HG02763 (cell line): ENCODE results near the gene GDF3.
"Not testable (repeated sequence)": the region's sequence is repeated elsewhere in the genome, so short reads cannot be mapped to it uniquely, and the experiment has no call there.

Experiments
- ATAC-seq: cut with Tn5 transposase; IDR thresholded peaks from one replicate; pipeline ENCODE4 v1.9.1; 2021; ENCODE audit warnings: mild to moderate bottlenecking, moderate library complexity; ENCODE audit not compliant: unreplicated experiment

GDF3 gene

GRCh38 chr12:7695566-7696197, at the start of gene GDF3:
TSS of gene GDF3 (minus strand) at chr12:7695775. CDS start at chr12:7695728, 47 bp downstream.
- ATAC-seq: no peak

DNA sequence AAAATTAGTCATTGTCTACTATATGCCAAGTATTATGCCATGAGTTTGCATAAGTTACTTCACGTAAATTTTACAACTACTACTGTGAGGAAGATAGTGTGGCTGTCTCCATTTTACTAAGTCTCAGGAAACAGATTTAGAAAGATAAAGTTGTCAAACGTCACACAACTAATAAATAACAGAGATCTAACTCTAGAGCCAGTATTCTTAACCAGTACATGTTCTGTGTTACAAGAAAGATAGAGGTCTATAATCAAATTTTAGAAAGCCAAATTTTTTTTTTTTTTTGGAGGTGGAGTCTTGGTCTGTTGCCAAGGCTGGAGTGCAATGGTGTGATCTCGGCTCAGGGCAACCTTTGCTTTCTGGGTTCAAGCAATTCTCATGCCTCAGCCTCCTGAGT, 37.4 kb upstream of the GDF3 start:
- no peak for ATAC-seq

GRCh38 chr12:7731486-7731885, 35.9 kb upstream of the GDF3 start:
- ATAC-seq: no peak

- not testable (repeated sequence) for ATAC-seq
These were observed 35.4 kb upstream of the GDF3 start for GRCh38 chr12:7730984-7731383.

- no peak for ATAC-seq
These were observed 34.2 kb upstream of the GDF3 start for GRCh38 chr12:7729746-7730145.

GRCh38 chr12:7723926-7724325, 28.4 kb upstream of the GDF3 start:
- ATAC-seq: no peak

DNA sequence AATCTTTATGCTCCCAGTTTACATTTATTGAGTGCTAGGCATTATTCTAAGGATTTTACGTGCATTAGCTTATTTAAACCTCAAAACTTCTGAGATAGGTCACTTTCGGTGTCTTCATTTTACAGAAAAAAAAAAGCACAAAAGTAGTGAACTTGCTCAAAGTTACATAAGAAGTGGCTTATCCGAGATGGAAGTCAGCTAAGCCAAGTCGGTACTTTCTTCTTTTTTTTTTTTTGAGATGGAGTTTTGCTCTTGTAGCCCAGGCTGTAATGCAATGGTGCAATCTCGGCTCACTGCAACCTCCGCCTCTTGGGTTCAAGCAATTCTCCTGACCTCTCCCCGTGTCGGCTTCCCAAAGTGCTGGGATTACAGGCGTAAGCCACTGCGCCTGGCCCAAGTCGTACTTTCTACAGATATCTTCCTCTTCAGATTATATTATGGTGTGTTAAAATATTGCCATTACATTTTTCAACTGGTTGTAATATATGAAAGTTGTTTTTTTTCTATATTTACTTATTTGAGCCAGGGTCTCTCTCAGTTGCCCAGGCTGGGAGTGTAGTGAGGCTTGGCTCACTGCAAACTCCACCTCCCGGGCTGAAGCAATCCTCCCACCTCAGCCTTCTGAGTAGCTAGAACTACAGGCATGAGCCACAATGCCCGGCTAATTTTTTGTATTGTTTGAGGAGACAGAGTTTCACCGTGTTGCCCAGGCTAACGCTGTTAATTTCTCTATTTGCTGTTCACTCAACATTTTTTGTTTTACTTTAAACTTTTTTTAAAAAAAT, 24.6 kb upstream of the GDF3 start:
- no peak for ATAC-seq

- ATAC-seq: no peak
These were observed 20.8 kb upstream of the GDF3 start for GRCh38 chr12:7716381-7716780.

- ATAC-seq: no peak
These were observed 17.4 kb upstream of the GDF3 start for GRCh38 chr12:7712841-7713442.

GRCh38 chr12:7711133-7711532, 15.6 kb upstream of the GDF3 start, which contains the start of gene DPPA3:
TSS of gene DPPA3 (plus strand) at chr12:7711433. CDS start at chr12:7711571, 138 bp downstream.
- ATAC-seq: no peak

DNA sequence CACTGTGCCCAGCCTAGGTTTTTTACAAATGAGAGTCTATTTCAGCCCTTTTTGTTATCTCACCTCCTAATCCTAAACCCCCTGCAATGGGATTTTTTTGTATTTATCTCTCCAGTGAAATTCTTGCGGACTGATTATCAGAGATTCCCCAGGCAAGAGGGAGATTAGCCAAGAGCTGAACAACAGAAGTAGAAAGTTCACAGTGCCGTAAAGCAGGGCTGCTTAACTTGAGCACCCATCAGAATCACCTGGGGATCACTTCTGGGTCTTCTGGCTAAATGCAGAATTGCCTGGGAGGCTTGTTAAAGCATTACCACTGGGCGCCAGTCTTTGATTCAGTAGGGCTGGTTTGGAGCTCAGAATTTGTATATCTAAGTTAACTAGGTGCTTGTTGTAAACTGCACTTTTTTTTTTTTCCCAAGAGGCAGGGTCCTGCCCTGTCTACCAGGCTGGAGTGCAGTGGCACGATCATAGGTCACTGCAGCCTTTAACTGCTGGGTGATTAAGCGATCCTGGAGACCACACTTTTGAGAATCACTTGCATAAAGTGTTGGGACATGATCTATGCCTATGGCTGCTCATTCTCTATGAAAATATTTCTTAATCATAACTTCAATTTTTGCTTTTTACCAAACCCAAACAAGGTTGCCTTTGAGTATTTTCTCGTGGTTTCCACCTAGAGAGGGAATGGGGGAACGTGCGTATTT, 14.5 kb upstream of the GDF3 start:
- no peak for ATAC-seq

- ATAC-seq: no peak
These were observed 10.3 kb upstream of the GDF3 start for GRCh38 chr12:7705846-7706245.

- ATAC-seq: no peak
These were observed 376 bp downstream of the GDF3 start for GRCh38 chr12:7695237-7695560.

- no peak for ATAC-seq
These were observed 879 bp downstream of the GDF3 start for GRCh38 chr12:7694556-7695236.

DNA sequence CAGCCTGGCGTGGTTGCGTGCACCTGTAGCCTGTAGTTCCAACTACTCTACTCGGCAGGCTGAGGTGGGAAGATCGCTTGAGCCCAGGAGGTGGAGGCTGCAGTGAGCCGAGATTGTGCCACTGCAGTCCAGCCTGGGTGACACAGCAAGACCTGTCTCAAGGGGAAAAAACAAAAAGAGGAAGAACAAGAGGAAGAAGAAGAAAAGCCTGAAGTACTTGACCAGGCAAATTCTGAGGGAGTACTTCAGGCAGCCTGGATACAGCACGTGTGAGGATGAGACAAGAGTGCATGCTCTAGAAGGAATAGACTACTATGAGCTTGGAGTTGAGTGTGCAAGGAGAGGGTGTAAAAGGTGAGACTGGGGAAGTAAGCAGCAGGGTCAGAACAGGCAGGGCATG, 1.8 kb downstream of the GDF3 start:
- no peak for ATAC-seq

DNA sequence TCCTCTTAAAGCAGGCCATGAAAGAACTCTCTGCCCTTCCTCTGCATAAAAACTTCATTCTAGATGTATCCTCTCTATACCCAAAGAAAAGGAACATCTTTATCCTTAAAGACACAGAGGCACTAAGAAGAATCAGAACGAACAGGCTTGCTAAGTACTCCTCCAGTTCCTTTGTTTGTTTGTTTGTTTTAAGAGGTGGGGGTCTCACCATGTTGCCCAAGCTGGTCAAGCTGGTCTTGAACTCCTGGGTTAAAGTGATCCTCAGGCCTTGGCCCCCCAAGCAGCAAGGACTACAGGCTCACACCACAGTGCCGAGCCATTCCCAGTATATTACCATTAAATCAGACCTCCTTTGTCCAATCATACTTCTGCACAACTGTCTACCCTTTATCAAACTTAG, 14.0 kb downstream of the GDF3 start:
- no peak for ATAC-seq

DNA sequence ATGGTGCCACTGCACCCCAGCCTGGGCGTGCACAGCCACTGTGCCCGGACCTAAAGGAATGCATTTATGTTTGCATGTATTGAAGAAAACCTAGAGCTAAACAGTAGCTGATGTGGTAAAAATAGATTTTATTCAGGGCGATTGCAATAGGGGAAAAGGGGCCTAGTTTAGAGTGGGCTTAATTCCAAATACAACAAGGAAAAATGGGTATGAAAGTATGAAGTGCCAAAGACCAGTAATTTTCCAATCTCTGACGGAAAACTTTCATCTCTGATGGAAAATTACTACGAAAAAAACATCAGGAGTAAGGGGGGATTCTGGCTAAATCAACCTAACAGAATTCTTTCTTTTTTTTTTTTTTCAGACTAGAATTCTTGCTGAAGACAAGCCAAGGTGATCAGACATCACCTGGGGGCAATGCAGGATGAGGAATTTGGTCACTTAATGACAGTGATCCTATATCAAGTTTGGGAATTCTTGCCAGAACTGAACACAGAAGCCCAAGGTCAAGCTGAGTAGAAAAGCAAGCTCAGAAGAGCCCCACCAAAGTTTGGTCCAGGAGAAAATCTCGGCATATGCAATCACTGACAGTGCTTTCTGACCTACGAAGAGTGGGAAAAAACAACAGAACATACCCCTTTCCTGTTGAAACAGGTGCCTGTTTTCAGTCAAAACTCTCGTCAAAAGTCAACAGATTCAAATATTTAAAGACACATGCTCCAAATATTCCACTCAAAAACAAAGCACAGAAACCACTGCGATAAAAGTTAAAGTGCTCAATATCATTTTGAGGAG, 16.1 kb downstream of the GDF3 start:
- ATAC-seq: no peak

GRCh38 chr12:7678744-7679143, 16.8 kb downstream of the GDF3 start:
- ATAC-seq: no peak

GRCh38 chr12:7677432-7677888, 18.1 kb downstream of the GDF3 start:
- ATAC-seq: not testable (repeated sequence)

DNA sequence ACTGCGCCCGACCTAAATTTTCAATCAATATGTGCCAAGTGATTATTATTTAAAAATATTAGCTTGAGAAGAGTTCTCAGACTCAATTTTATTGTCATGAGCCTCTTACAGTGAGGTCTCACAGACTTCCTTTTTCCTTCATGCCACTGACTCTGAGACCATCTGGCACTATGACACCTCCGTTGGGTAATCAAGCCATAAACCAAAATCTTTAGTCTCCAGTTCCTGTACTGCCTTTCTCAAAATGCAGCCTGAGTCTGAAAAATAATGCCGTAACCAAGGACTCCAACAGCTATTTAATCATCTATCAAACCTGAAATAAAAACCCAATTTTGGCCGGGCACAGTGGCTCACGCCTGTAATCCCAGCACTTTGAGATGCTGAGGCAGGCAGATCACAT, 20.1 kb downstream of the GDF3 start:
- not testable (repeated sequence) for ATAC-seq
